ENCODE results near the gene GAD1. TPM values are rescaled to one million over a fixed set of nuclear protein-coding genes. Genes with fewer than 3 reads are reported as not detected.

The GAD1 gene
- total and polyA plus RNA-seq, 7 donors, result 0.06 TPM; not detected in 6

- TF ChIP-seq CTCF (IDR thresholded peaks at IDR 0.05), result no peak
- intact Hi-C loops (cut with DNase I), result no loop called here
- Histone ChIP-seq H3K4me1 (no peaks in the 10 kb centered on the region), H3K27ac (no peak overlapping the region), H3K27me3 (ENCODE audit: insufficient read depth in 3 of 3, low read length in 2 of 3) (no peaks in the 10 kb centered on the region), H3K9me3 (no peaks in the 10 kb centered on the region), H3K36me3 (ENCODE audit: insufficient read depth in 1 of 2, low read depth in 1 of 2) (no peaks in the 10 kb centered on the region), H3K4me3 (no peak overlapping the region)
- DNase-seq, result no peak
- WGBS, 3 donors, result 84 to 86% (median 84%) methylated on average over 6 of the region's 6 CpGs
- no peak for ATAC-seq
Observed at GRCh38 chr2:170897108-170897507, 80.4 kb downstream of the GAD1 start.

- no peak overlapping the region for H3K27ac ChIP-seq
- intact Hi-C loops (cut with DNase I), result no loop called here
- no peaks in the 10 kb centered on the region for H3K27me3 ChIP-seq (ENCODE audit: insufficient read depth in 3 of 3, low read length in 2 of 3)
- H3K4me1 ChIP-seq, result no peaks in the 10 kb centered on the region
- TF ChIP-seq CTCF (IDR thresholded peaks at IDR 0.05), result no peak
- ATAC-seq, result no peak
- H3K36me3 ChIP-seq (ENCODE audit: insufficient read depth in 1 of 2, low read depth in 1 of 2), result no peaks in the 10 kb centered on the region
- H3K4me3 ChIP-seq, result no peak overlapping the region
- 29 to 46% (median 38%) methylated on average over 5 of the region's 5 CpGs for WGBS, 3 donors
- no peak for DNase-seq
- H3K9me3 ChIP-seq, result peaks cover 12% of the 10 kb centered on the region
Observed at GRCh38 chr2:170905864-170906263, 89.2 kb downstream of the GAD1 start.

Other genes starting within 250 kb of the GAD1 start
- gene SP5, start 101.5 kb upstream of the GAD1 start, total RNA-seq, result 1 to 10 TPM in 1 of 4 donors, under 1 TPM in 2, not detected in 1; 0.11 to 1.0 (median 0.13) TPM
- gene SP5, start 101.5 kb upstream of the GAD1 start, polyA plus RNA-seq, result under 1 TPM; 0.07 to 0.13 (median 0.08) TPM
- gene ERICH2, start 46.5 kb upstream of the GAD1 start, total RNA-seq, result under 1 TPM in 2 of 4 donors, not detected in 2; 0.54 to 0.64 TPM
- gene ERICH2, start 46.5 kb upstream of the GAD1 start, polyA plus RNA-seq, result under 1 TPM; 0.17 to 0.40 (median 0.24) TPM
- gene GORASP2, start 112.4 kb downstream of the GAD1 start, total RNA-seq, result 10 to 100 TPM; 46.6 to 64.4 (median 53.2) TPM
- gene GORASP2, start 112.4 kb downstream of the GAD1 start, polyA plus RNA-seq, result 10 to 100 TPM; 37.8 to 76.9 (median 48.2) TPM